ENCODE measurements around the gene ZNF138.
"Not testable (repeated sequence)": the region's sequence is repeated elsewhere in the genome, so short reads cannot be mapped to it uniquely, and the experiment has no call there.

Gene ZNF138

DNA sequence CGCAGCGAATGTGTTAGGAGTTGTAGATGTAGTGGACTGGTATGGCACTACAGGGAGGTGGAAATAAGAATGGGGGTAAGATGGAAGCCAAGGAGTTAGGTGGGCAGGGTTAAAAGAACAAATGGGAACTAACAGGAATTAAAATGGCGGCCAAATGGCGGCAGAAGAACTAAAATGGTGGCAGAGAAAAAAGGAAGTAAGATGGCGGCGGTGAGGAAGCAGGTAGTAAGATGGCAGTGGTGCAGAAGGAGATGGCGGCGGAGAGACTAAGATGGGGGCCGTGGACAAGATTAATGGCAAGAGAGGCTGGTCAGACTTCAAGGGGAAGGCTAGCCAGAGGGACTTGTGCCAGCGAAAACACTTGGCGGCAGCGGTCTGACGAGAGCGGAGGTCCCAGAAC lies 44.5 kb downstream of the ZNF138 start:
- DNase-seq (ENCODE audit: low spot score) = no peak

DNA sequence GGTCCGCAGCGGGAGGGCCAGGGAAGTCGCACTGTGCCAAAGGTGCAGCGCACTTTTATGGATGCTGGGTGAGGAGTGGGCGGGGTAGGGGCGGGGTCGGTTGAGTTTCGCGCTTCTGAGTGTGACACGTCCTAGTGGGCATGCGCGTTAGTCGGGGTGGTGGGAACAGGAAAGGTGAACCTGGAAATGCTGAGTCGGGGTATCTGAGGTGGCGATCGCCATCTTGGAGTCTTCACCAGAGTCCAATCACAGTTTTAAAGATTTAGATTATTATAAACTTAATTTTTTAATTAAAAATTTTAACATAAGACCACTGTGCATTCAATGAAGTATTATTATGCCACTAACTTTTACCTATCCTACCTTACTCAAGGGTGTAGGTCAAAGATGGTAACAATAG lies 45.7 kb downstream of the ZNF138 start:
- no peak for DNase-seq (ENCODE audit: low spot score)

DNA sequence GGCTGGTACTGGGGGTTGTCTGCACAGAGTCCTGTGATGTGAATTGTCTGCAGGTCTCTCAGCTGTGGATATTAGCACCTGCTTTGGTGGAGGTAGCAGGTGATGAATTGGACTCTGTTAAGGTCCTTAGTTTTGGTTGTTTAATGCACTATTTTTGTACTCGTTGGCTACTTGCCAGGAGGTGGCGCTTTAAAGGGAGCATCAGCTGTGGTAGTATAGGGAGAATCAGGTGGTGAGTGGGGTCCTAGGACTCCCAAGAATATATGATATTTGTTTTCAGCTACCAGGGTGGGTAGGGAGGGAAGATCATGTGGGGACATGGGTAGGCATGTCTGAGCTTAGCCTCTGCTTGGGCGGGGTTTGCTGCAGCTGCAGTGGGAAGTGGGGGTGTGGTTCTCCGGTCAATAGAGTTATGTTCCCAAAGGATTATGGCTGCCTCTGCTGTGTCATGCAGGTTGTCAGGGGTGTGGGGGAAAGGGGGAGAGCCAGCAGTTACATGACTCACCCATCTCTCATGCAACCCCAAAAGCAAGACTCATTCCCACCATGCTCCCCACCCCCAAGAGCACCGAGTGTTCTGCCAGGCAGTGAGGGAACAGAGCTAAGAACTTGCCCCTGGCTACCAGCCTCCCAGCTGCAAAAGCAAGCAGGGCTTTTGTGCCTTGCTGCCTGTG lies 55.2 kb downstream of the ZNF138 start:
- DNase-seq (ENCODE audit: low spot score) = no peak

DNA sequence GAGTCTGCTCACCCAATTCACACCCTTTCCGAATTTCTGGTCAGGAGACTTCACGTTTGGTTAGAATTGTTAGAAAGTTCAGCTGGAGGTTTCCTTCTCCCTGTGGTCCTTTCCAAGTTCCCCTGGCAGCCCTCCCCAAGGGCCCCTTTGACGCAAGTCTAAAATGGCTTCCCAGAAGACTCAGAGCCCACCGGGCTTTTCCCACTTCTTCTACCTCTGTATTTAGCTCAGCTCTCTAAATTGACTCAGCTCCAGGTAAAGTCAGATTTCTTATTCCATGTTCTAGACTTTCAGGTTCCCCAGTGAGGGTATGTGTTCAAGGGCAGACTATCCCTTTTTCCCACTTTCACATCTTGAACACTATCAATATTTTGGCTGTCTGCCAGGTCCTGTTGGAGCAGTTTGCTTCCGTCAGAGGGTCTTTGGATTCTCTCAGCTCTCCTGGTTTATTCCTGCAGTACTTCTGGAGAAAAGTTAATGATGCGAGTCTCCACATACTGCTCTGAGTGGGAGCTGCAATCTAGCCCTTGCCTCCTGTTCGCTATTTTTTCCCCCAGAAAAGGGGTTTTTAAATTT lies 55.8 kb downstream of the ZNF138 start:
- no peak for DNase-seq (ENCODE audit: low spot score)

DNA sequence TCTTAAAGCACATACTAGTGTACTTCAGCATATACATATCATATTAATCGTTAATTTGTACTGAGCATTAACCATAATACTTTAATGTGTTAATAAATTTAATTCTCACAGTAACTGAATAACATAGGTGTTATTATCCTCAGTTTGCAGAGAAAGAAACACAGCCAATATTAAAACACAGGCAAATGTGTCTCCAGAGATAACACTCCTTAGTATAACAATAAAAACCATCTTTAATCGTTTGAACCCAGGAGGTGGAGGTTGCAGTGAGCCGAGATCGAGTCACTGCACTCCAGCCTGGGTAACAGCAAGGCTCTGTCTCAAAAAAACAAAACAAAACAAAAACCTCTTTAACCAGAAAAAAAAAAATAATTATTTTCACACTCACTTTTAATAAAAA lies 59.5 kb downstream of the ZNF138 start:
- no peak for DNase-seq (ENCODE audit: low spot score)

DNA sequence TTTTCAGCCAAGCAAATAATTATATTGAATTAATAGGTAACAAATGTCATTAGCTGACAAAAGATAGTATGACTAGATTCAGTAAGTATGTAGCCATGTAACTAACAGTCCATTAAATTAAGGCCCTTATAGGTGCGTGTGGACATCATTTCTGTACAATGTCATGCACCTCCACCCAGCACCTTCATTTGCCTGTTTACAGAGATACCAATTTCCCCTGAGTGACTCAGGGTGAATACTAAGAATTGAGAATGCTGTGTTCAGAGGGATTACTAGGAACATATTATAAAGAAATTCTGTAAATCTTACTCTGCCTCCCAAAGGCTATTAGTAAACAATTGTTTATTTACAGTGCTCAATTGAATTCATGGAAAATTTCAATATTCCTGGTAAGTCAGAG lies 60.7 kb downstream of the ZNF138 start:
- DNase-seq (ENCODE audit: low spot score) = no peak

DNA sequence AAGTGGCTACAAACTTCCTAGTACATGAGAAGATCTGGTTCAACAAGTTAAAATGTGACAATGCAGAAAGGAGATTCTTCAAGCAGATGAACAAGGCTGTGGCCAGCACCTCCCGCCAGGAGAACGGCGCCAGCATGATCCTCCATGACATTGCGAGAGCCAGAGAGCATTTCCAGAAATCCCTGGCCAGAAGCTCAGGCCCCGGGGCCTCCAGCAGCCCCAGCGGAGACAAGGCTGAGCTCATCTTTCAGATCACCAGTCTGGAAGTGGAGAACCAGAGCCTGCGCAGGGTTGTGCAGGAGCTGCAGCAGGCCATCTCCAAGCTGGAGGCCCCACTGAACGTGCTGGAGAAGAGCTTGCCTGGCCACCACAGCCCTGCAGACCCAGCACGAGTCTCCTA lies 68.8 kb downstream of the ZNF138 start:
- no peak for DNase-seq (ENCODE audit: low spot score)

DNA sequence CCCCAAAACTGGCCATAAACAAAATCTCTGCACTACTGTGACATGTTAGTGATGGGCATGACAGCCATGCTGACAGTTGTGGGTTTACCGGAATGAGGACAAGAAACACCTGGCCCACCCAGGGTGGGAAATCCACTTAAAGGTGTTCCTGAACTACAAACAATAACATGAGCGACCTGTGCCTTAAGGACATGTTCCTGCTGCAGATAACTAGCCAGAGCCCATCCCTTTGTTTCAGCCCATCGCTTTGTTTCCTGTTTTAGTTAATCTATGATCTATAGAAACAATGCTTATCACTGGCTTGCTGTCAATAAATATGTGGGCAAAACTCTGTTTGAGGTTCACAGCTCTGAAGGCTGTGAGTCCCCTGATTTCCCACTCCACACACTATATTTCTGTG lies 69.3 kb downstream of the ZNF138 start:
- DNase-seq (ENCODE audit: low spot score) = not testable (repeated sequence)

DNA sequence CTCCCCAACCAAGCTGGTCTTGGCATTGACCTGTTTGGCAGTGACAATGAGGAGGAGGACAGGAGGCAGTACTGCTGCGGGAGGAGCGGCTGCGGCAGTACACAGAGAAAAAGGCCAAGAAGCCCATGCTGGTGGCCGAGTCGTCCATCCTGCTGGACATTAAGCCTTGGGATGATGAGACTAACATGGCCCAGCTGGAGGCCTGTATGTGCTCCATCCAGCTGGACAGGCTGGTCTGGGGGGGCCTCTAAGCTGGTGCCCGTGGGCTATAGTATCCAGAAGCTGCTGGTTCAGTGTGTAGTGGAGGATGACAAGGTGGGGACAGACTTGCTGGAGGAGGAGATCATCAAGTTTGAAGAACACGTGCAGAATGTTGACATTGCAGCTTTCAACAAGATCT lies 69.7 kb downstream of the ZNF138 start:
- no peak for DNase-seq (ENCODE audit: low spot score)

DNA sequence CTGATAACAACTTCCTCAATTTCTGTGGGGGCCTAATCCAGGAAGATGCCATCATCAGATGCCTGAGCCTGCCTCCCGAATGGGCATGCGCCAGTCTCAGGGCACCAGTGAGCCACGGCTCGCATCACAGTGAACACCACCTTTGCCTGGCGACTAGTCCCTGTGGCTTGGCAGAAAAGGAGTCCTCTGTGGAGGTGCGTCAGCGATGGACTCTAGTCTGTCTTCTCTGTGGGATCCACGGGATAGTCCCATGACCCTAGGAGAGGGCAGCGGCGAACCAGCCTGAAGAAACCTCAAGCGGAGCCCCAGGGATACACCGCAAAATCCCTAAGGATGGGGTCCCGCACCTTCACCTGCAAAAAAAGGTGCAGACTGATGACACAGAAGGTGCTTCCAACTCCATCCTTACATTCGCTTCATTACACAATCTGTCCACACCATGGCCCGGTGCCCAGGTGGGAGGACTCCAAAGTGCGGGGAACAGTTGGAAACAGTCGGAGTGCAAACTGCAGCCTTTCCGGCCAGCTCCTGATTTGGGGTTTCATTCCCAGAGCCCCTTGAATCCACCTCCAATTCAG lies 73.7 kb downstream of the ZNF138 start:
- DNase-seq (ENCODE audit: low spot score) = no peak

DNA sequence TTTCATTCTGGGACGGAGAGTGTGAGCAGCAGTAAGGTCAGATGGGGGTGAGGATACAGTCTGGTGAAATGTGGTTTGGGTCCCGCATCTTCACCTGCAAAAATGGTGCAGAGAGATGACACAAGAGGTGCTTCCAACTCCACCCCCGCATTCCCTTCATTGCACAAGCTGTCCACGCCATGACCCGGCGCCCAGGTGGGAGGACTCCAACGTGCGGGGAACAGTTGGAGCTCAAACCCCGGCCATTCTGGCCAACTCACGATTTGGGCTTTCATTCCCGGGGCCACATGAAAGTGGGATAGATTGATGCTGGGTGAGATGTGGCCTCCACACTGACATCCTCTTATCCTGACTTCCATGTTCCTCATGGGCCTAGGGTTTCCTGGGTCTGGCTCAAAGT lies 74.3 kb downstream of the ZNF138 start:
- no peak for DNase-seq (ENCODE audit: low spot score)

DNA sequence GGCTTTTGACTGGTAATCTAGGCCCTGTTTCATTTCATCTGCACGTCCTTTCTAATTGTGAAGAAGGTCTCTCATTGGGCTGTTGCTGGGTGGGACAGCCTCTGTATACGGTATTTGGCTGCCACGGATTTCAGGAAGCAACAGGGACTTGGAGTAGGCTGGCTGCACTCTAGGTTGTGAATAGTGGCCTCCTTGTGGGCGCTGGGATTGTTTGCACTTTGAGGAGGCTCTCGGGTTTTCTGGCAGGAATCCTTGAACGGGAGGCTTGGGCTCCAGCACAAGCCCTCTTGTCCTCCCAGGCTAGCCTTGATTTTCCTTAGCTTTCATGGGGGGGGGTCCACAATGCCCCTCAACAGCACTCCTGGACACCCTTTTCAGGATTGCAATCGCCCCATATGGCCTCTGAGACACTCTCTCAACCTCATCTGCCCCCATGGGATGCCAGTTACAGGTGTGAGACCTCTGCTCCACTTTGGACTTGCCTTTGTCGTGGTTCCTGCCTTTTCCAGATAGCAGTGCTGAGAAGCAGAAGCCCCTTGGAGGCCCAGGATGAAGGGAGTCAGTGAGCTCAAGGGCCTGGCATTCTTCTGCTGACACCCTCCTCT lies 75.0 kb downstream of the ZNF138 start:
- no peak for DNase-seq (ENCODE audit: low spot score)

DNA sequence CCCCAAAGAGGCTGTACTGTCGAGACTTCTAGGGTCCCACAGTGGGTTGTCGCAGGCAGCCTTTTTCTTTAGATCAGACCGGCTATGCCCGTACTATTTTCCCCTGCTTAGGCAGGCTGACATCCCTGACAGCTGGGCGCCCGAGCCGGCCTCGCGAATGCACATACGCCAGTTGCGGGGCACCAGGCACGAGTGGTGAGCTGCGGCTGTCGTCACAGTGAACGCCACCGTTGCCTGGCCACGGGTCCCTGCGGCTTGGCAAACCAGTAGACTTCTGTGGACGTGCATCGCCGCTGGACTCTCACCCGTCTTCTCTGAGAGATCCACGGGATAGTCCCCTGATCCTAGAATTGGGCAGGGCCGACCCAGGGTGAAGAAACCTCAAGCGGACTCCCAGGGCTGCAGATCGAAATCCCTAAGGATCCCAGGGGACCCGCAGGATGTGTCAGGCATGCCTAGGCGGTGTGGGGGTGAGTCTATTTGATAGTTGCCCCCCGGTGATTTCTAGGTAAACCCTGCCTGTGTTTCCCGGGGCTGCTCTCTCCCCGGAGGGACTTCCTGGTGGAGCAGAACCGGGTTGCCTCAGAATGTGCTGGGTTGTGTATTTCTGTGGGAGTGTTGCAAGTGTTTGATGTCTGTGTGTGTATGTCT lies 75.8 kb downstream of the ZNF138 start:
- DNase-seq (ENCODE audit: low spot score) = no peak

DNA sequence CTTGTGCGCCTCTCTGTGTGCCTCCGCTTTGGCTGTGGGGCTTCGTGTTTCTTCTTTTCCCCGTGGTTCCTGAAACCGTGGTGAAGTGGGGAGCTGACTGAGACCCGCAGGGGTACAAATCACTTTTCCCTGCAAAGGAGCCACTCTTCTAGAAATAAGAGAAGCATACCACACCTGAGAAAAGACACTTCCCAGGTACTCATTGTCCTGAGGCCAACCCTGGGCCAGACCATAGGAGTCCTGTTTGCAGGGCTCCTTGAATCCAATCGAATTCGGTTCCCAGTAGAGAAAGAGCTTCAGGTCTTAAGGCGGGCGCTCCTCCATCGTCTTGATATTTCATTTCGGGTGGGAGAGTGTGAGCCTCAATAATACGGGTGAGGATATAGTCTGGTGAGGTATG lies 76.4 kb downstream of the ZNF138 start:
- no peak for DNase-seq (ENCODE audit: low spot score)

DNA sequence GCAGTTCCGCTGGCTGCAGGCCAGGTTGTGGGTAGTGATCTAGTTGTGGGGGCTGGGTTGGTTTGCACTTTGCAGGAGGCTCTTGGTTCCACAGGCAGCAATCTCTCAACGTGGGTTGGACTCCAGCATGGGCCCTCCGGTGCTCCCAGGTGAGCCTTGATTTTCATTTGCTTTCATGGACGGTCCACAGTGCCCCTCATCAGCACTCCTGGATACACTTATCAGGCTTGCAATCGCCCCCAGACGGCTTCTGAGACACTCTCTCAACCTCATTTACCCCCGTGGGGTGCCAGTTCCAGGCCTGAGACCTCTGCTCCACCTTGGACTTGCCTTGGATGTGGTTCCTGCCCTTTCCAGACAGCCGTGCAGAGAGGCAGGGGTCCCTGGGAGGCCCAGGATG lies 77.5 kb downstream of the ZNF138 start:
- DNase-seq (ENCODE audit: low spot score) = no peak

DNA sequence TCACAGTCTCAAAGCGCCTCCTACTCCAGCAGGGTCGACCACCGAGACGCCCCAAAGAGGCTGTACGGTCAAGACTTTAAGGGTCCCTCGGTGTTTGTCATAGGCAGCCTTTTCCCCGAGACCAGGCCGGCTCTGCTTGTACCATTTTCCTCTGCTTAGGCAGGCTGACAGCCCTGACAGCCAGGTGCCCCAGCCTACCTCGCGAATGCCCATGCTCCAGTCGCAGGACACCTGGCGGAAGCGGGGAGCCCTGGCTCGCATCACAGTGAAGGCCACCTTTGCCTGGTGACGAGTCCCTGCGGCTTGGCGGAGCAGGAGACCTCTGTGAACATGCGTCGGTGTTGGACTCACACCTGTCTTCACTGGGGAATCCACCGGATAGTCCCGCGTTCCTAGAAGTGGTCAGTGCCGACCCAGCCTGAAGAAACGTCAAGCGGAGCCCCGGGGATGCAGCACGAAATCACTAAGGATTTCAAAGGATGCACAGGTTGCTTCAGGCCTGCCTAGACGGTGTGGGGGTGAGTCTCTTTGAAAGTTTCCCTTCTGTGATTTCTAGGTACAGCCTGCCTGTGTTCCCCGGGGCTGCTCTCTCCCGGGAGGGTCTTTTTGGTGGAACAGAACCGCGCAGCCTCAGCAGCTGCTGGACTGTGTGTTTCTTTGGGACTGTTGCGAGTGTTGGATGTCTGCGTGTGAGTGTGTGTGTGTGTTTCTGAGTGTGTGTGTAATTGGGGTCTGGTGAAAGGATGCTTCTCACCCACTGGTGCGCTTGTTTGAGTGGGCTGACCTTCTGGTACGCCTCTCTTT lies 78.3 kb downstream of the ZNF138 start:
- DNase-seq (ENCODE audit: low spot score) = no peak

DNA sequence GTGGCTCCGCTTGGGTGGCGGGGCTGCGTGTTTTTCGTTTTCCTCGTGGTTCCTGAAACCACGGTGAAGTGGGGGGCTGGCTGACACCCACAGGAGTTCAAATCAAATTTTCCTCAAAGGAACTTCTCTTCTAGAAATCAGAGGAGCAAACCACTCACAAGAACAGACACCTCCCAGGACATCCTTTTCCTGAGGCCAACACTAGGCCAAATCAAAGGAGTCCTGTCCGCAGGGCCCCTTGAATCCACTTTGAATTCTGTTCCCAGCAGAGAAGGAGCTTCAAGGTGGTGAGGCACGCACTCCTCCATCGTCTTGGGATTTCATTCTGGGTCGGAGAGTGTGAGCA lies 78.9 kb downstream of the ZNF138 start:
- DNase-seq (ENCODE audit: low spot score) = no peak

DNA sequence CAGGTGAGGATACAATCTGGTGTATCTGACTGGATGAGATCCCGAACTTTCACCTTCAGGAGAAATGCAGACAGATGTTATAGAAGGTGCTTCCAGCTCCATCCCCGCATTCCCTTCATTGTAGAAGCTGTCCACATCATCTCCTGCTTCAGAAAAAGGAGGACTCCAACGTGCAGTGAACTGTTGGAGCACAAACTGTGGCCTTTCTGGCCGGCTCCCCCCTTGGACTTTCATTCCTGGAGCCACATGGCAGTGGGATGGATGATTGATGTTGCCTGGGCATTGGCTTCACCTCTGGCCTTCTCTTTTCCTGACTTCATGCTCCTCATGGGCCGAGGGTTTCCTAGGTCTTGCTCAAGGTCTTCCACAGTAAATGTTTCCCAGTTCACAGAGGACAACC lies 79.3 kb downstream of the ZNF138 start:
- DNase-seq (ENCODE audit: low spot score) = no peak

DNA sequence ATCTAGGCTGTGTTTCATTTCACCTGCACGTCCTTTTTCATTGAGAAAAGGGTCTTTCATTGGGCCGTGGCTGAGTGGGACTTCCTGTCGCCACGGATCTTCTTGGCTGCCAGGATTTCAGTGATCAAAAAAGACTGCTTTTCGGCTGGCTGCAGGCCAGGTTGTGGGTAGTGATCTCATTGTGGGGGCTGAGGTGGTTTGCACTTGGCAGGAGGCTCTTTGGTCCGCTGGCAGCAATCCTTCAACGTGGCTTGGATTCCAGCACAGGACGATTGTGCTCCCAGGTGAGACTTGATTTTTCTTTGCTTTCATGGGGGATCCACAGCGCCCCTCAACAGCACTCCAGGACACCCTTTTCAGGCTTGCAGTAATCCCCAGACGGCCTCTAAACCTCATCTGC lies 79.9 kb downstream of the ZNF138 start:
- no peak for DNase-seq (ENCODE audit: low spot score)

DNA sequence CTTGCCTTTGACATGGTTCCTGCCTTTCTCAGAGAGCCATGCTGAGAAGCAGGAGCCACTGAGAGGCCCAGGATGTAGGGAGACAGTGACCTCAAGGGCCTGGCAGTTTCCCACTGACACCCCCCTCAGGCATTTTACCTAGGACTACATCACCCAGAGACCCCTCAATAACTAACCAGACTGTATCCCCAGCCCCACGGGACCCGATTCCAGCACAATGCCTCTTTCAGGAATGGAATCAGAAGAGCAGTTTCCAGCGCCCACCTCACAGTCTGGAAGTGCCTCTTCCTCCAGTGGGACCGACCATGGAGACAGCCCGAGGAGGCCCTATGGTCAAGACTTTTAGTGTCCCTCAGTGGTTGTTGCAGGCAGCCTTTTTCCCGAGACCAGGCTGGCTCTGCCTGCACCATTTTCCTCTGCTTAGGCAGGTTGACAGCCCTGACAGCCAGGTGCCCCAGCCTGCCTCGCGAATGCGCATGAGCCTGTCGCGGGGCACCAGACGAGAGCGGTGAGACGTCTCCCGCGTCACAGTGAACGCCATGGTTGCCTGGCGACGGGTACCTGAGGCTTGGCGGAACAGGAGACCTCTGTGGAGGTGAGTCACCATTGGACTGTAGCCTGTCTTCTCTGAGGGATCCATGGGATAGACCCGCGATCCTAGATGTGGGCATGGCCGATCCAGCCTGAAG lies 80.5 kb downstream of the ZNF138 start:
- no peak for DNase-seq (ENCODE audit: low spot score)

DNA sequence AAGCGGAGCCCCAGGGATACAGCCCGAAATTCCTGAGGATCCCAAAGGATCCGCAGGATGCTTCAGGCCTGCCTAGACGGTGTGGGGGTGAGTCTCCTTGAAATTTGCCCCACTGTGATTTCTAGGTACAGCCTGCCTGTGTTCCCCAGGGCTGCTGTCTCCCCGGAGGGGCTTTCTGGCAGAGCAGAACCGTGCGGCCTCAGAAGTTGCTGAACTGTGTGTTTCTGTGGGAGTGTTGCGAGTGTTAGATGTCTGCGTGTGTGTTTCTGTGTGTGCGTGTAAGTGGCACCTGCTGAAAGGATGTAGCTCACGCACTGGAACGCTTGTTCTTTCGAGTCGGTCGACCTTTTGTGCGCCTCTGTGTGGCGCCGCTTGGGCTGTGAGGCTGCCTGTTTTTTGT lies 81.0 kb downstream of the ZNF138 start:
- DNase-seq (ENCODE audit: low spot score) = no peak
